GM18868 (cell line): ENCODE data around the gene SLC25A6.
"Not testable (repeated sequence)": the region's sequence is repeated elsewhere in the genome, so short reads cannot be mapped to it uniquely, and the experiment has no call there.

Source experiments
- ATAC-seq: cut with Tn5 transposase; IDR thresholded peaks from one replicate; pipeline ENCODE4 v1.9.1; 2021; ENCODE audit warnings: mild to moderate bottlenecking, moderate library complexity; ENCODE audit not compliant: unreplicated experiment

The SLC25A6 gene

DNA sequence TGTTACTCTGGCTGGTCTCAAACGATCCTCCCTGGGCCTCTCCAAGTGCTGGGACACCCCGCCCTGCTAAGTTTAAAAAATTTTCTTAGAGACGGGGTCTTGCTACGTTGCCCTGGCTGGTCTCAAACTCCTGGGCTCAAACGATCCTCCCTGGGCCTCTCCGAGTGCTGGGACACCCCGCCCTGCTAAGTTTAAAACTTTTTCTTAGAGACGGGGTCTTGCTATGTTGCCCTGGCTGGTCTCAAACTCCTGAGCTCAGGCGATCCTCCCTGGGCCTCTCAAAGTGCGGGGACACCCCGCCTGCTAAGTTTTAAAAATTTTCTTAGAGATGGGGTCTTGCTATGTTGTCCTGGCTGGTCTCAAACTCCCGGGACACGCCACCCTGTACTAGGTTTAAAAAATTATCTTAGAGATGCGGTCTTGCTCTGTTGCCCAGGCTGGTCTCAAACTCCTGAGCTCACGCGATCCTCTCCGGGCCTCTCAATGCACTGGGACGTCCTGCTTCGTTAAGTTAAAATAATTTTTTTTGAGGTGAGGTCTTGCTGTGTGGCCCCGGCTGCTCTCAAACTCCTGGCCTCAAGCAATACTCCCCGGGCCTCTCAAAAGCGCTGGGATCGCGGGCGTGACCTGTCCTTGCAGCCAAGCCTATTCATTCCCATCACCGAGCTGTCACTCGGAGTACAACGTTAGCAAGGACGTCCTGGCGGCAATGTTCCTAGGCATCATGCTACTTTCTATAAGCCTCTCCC is 1.1 kb downstream of the SLC25A6 start:
- no peak for ATAC-seq

DNA sequence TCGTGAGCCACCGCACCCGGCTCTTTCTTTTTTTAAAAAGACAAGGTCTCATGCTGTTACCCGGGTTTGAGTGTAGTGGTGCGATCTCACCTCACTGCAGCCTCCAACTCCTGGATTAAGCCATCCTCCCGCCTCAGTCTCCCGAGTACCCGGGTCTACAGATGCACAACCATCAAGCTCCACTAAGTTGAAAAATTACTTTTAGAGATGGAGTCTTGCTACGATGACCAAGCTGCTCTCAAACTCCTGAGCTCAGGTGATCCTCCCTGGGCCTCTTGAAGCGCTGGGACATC is 2.0 kb downstream of the SLC25A6 start:
- ATAC-seq, result no peak

DNA sequence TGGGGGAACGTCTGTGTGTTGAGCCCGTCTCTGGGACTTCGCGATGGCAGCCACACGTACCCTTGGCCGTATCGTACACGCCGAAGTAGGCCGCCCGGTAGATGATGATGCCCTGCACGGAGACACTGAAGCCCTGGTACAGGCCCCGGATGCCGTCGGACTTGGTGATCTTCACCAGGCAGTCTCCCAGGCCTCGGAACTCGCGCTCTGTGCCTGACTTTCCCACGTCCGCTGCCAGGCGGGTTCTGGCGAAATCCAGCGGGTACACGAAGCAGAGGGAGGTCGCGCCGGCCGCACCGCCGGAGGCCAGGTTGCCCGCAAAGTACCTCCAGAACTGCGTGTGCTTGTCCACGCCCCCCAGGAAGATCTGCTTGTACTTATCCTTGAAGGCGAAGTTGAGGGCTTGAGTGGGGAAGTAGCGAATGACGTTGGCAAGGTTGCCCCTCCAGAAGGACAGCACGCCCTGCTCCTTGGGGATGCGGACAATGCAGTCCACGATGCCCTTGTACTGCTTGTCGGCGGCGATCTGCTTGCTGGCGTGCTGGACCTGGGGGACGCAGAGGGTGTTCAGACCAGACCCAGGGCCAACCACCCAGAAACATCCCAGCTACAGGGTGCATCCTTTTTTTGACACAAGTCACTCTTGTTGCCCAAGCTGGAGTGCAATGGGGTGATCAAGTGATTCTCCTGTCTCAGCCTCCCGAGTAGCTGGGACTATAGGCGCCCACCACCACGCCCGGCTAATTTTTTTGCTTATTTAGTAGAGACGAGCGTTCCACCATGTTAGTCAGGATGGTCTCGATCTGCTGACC is 2.5 kb downstream of the SLC25A6 start:
- ATAC-seq, result no peak

DNA sequence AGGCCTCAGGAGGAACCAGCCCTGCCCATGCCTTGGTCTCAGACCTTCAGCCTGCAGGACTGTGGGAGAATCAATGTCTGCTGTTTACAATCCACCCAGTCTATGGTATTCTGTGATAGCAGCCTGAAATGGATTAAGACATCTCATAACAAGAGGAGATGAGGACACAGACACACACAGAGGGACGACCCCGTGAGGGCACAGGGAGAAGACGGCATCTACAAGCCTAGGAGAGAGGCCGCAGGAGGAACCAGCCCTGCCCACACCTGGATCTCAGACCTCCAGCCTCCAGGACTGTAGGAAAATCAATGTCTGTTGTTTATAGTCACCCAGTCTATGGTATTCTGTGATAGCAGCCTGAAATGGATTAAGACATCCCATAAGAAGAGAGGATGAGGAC is 3.3 kb downstream of the SLC25A6 start:
- no peak for ATAC-seq

DNA sequence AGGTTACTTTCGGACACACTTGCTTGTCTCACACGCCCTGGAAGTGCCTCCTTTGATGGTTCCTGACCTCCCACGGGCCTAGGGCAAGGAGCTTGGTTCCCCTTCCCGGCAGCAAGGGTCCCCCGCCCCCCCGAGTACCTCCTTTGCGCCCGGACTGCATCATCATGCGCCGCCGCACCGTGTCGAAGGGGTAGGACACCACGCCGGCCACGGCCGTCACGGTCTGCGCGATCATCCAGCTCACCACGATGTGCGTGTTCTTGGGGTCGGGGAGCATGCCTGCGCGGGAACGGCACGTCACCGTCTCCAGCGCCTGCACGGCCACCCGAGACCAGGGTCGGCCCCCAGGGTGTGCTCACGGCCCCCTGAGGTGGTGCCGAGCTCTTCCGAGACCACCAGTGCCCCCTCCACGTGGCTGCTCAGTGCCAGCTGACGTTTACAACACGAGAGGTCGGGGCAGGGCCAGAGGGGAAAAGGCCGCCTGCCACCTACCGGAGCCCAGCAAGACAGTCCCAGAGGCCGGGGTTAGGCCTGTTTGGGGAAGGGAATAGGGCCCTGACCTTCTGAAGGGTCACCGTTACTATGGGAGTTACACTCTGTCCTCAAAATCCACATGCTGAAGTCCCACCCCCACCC is 4.7 kb downstream of the SLC25A6 start:
- no peak for ATAC-seq

DNA sequence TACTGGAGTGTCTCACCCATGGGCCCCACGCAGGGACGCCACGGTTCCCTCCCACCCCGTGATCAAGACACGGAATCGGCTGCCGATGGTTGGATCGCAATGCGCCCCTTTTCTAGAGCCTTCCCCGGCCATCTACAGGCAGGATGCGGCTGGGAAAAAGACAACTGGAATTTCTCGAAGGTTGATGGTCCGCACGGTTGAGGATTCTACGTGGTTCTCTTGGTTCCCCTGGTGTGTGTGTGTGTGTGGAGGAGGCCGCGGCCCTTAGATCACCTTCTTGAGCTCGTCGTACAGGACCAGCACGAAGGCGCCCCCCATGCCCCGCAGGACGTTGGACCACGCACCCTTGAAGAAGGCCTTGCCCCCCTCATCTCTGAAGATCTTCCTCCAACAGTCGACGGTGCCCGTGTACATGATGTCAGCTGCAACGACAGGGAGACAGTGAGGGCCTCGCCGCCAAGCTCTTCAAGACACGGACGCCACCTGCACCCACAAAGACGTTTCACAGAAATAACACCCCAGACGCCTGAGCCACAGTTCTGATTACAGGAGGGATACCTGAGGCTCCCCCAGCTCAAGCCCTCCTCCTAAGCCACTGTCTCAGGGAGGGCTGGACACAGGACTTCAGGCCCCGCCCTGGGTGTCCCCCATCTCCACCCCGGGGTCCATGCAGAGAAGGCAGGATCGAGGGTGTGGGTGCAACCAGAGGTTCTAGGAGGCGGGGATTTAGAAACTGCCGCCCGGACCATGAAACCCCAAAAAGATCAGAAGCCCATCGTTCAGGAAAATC is 5.4 kb downstream of the SLC25A6 start:
- no peak for ATAC-seq

DNA sequence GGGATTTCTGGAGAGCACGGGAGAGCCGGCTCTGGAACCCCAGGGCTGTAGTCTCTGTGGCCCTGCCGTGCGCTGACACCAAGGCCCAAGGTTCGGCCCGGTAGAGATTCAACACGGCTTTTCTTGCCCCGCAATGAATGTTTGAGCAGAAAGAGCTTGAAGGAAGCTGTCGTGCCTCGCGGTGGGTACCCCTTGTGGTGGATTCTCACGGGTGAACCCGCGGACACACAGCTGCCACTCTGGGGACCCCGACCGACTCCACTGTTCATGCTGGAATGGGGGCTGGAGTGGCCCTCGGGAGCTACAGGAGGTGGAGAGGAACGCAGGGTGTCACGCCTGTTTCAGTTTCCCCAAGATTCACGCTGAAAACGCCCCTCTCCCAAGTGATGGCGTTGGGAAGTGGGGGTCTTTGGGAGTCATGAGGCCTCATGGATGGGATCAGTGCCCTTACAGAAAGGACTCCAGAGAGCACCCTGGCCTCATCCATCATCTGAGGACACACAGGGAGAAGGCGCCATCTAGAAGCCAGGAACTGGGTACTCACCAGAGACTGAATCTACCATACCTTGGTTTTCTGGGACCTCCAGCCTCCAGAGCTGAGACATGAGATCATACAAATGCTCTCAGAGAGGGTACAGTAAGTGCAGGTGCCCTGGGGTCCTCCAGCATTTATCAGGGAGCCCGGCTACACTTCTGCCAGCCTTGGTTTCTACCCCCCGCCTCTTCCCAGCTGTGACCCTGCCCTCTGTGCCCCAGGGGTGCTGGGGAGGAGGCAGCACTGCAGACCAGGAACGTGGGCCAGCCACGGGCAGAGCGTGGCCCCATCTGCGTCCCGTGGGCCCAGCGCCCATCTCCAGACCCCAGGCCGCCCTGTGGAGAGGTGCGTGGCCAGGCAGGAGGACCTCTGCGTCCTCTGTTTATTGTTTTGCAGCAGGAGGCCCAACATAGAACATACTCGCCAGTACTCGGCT is 6.4 kb downstream of the SLC25A6 start:
- ATAC-seq, result no peak

DNA sequence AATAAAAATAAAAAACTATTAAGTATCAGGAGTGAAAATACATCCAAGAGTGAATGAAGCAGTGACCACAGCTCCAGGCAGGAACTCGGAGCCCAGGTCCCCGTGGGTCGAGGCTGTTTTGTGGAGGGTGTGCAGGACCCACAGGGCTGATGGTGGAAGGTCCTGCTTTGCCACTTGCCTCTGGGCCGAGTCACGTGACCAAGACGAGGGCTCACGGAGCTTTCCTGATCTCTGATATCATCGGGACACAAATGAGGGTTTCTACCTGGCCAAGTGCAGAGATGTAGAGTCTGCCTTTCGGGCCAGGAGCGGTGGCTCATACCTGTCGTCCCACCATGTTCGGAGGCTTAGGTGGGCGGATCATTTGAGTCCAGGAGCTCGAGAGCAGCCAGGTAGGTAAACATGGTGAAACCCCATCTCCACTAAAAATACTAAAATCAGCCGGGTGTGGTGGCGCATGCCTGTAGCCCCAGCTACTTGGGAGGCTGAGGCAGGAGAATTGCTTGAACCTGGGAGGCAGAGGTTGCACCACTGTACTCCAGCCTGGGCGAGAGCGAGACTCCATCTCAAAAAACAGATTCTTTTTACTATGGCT is 7.2 kb downstream of the SLC25A6 start:
- no peak for ATAC-seq

DNA sequence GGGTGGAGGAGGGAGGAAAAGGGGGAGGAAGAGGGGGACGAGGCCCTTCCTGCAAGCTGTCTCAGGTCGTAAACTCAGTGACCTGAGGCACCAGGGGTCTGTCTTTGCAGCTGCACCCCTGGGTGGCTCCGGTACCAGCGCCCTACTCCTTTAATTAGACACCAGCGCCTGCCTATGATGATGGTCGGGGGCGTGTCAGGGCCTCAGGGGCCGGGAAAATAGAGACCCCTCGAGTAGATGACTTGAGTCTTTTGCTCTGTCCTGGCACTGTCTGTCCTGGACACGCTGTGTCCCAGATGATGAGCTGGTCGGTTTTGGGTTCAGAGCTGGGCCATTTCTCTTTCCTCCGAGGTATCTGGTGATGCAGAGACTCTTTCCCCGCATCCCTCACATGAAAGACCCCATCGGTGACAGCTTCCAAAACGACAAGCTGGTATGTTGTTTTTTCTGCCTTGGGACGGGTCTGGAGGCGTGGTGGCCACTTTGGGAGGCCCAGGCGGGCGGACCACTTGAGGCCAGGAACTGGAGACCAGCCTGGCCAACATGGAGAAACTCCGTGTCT is 11.2 kb downstream of the SLC25A6 start:
- ATAC-seq, result no peak

DNA sequence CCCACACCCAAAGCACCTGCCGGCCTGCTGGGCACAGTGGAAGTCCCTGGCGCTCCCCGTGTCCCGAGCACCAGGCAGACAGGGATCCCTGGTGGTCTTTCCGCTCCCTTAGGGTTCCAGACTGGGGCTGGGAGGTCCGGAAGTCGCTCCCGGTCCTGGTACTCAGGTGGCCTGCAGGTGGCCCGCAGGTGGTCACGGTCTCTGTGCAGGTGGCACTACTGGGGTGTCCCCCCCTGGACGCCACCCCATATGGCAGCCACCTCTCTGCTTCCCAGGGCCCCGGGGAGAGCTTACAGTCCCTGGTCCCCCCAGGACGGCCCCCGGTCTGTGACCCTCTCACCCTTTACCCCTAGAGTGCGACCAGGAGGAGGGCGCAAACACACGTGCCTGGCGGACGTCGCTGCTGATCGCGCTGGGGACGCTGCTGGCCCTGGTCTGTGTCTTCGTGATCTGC is 13.6 kb downstream of the SLC25A6 start:
- ATAC-seq, result no peak

DNA sequence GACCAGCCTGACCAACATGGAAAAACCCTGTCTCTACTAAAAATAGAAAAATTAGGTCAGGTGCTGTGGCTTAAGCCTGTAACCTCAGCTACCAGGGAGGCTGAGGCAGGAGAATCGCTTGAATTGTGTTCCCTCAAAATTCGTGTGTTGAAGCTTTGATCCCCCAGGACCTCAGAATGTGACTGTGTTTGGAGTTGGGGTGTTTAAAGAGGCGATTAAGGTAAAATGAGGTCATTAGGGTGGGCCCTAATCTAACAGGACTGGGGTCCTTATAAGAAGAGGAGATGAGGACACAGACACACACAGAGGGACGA is 23.6 kb downstream of the SLC25A6 start:
- no peak for ATAC-seq

DNA sequence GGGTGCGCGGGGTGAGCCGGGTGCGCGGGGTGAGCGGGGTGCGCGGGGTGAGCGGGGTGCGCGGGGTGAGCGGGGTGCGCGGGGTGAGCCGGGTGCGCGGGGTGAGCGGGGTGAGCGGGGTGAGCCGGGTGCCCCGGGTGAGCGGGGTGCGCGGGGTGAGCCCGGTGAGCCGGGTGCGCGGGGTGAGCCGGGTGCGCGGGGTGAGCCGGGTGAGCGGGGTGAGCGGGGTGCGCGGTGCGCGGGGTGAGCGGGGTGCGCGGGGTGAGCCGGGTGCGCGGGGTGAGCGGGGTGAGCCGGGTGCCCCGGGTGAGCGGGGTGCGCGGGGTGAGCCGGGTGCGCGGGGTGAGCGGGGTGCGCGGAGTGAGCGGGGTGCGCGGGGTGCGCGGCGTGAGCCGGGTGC is 25.6 kb downstream of the SLC25A6 start:
- ATAC-seq, result not testable (repeated sequence)

DNA sequence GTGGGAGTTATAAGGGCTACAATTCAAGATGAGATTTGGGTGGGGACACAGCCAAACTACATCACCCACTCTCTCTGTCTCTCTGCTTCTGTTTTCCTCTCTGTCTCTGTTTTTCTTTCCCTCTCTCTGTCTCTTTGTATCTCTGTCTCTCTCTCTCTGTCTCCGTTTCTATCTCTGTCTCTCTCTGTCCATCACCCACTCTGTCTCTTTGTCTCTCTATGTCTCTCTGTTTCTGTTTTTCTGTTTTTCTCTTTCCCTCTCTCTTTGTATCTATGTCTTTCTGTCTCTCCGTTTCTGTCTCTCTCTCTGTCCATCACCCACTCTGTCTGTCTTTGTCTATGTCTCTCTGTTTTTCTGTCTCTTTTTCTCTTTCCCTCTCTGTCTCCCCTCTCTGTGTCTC is 30.0 kb downstream of the SLC25A6 start:
- ATAC-seq, result no peak

DNA sequence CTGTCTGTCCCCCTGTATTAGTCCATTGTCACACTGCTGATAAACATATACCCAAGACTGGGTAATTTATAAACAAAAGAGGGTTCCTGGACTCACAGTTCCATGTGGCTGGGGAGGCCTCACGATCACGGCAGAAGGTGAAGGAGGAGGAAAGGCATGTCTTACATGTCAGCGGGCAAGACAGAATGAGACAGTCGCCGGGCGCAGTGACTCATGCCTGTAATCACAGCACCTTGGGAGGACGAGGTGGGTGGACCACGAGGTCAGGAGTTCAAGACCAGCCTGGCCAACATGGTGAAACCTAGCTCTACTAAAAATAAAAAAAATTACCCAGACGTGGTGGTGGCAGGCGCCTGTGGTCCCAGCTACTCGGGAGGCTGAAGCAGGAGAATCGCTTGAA is 30.6 kb downstream of the SLC25A6 start:
- no peak for ATAC-seq

DNA sequence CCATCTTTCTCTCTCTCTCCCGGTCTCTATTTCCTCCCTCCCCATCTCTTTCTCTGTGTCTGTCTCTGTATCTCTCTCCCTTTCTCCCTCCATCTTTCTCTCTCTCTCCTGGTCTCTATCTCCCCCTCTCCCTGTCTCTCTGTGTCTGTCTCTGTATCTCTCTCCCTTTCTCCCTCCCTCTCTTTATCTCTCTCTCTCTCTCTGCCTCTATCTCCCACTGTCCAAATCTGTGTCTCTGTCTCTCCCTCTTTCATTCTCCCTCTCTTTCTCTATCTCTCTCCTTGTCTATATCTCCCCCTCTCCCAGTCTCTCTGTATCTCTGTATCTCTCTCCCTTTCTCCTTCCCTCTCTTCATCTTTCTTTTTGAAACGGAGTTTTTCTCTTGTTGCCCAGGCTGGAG is 31.7 kb downstream of the SLC25A6 start:
- ATAC-seq, result no peak

DNA sequence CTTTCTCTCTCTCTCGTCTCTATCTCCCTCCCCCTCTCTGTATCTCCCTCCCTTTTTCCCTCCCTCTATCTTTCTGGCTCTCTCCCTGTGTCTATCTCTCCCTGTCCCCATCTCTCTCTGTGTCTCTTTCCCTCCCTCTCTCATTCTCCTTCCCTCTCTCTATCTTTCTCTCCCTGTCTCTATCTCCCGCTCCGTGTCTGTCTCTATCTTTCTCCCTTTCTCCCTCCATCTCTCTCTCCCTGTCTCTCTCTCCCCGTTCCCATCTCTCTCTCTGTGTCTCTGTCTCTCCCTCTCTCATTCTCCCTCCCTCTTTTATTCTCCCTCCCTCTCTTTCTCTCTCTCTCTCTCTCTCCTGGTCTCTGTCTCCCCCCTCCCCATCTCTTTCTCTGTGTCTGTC is 32.4 kb downstream of the SLC25A6 start:
- ATAC-seq, result no peak

DNA sequence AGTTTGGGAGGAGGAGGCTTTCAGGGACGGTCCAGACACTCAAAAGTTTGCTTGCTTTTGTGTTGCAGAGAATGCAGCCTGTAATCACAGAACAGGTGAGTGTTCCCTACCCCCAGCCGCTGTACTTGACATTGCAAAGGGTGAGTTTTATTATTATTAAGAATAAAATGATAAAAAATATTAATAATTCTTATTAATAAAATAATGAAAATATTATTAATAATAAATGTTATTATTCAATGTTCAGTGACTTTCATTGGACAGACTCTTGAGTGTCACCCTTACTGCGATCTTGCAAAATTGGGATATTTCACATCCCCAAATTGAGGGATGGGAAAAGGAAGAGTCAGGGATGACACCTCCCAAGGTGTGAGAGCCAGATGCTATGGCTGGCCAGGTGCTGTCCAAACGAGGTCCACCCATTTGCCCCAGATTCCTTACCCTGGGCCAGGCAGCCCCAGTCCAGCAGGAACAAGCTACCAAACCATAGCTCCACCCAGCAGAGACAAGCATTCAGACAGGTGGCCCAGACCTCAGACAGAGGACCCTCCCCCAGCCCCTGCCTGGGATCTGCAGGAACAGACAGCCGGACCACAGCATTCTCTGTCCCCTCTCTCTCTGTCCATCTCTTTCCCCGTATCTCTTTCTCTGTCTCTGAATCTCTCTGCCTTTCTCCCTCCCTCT is 33.0 kb downstream of the SLC25A6 start:
- no peak for ATAC-seq

DNA sequence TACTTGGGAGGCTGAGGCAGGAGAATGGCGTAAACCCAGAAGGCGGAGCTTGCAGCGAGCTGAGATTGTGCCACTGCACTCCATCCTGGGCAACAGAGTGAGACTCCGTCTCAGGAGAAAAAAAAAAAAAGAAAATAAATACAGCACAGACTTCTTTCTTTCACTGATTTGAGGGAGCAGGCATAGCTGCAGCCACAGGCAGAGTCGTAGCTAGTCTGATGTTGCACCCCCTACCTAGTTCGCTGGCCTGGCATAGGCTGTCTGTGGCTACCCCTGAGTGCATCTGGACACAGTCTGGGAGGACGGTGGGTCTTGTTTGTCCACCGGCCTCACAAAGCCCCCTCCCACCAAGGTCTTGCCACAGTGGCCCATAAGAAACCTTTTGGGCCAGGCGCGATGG is 33.9 kb downstream of the SLC25A6 start:
- ATAC-seq, result no peak
